H9 (cell line): Measurements from ENCODE around the gene TSPAN18. TPM values are rescaled to one million over a fixed set of nuclear protein-coding genes. Genes with fewer than 3 reads are reported as not detected.

Source experiments
- DNase-seq: peaks from one replicate; pipeline ENCODE4 v3.0.0-alpha.2; 2017
- H2AFZ ChIP-seq: one replicate; pipeline ENCODE4 v1.6.1; 2013; ENCODE audit warnings: mild to moderate bottlenecking, low read length, control low read depth, moderate library complexity
- H2AK5ac ChIP-seq: 2 replicates; pipeline ENCODE4 v1.6.1; 2013; ENCODE audit warnings: low read length, control low read depth, mixed read lengths; ENCODE audit not compliant: insufficient read length
- H2BK120ac ChIP-seq: one replicate; pipeline ENCODE4 v1.6.1; 2013; ENCODE audit warnings: low read depth, mild to moderate bottlenecking, low read length, control low read depth, inconsistent platforms; ENCODE audit not compliant: poor library complexity, severe bottlenecking
- H2BK12ac ChIP-seq: 2 replicates; pipeline ENCODE4 v1.6.1; 2013; ENCODE audit warnings: low read length, control low read depth, mixed read lengths, low read depth; ENCODE audit not compliant: insufficient read length
- H2BK15ac ChIP-seq: 2 replicates; pipeline ENCODE4 v1.6.1; 2013; ENCODE audit warnings: low read depth, low read length, control low read depth
- H2BK20ac ChIP-seq: one replicate; pipeline ENCODE4 v1.6.1; 2013; ENCODE audit warnings: low read depth, mild to moderate bottlenecking, low read length, control low read depth, inconsistent platforms; ENCODE audit not compliant: poor library complexity, severe bottlenecking
- H2BK5ac ChIP-seq: 2 replicates; pipeline ENCODE4 v1.6.1; 2013; ENCODE audit warnings: low read length, control low read depth, mixed read lengths; ENCODE audit not compliant: insufficient read length
- H3K14ac ChIP-seq: 2 replicates; pipeline ENCODE4 v1.6.1; 2013; ENCODE audit warnings: low read length, control low read depth; ENCODE audit not compliant: insufficient read depth
- H3K18ac ChIP-seq: 2 replicates; pipeline ENCODE4 v1.6.1; 2013; ENCODE audit warnings: low read depth, mild to moderate bottlenecking, mixed read lengths, low read length, control low read depth; ENCODE audit not compliant: insufficient read length
- H3K23ac ChIP-seq: 2 replicates; pipeline ENCODE4 v1.6.1; 2013; ENCODE audit warnings: low read length, control low read depth, mixed read lengths, low read depth; ENCODE audit not compliant: insufficient read length
- H3K23me2 ChIP-seq: 2 replicates; pipeline ENCODE4 v1.6.1; 2013; ENCODE audit warnings: low read depth, mild to moderate bottlenecking, mixed read lengths, low read length, control low read depth; ENCODE audit not compliant: insufficient read length, poor library complexity, severe bottlenecking
- H3K27ac ChIP-seq: 2 replicates; pipeline ENCODE4 v1.5.1; 2013; ENCODE audit warnings: low read length, control low read depth, mixed read lengths, low read depth; ENCODE audit not compliant: insufficient read length
- H3K27me3 ChIP-seq: 2 replicates; pipeline ENCODE4 v1.6.1; 2013; ENCODE audit warnings: low read length, control low read depth, inconsistent platforms; ENCODE audit not compliant: insufficient read depth
- H3K4ac ChIP-seq: 2 replicates; pipeline ENCODE4 v1.6.1; 2013; ENCODE audit warnings: low read depth, mild to moderate bottlenecking, control low read depth, inconsistent platforms, low read length, moderate library complexity
- H3K4me1 ChIP-seq: 2 replicates; pipeline ENCODE4 v1.6.1; 2013; ENCODE audit warnings: low read length, control low read depth, inconsistent platforms; ENCODE audit not compliant: insufficient read depth
- H3K4me2 ChIP-seq: 2 replicates; pipeline ENCODE4 v1.6.1; 2013; ENCODE audit warnings: low read length, control low read depth, mixed read lengths; ENCODE audit not compliant: insufficient read length, insufficient read depth
- H3K56ac ChIP-seq: 2 replicates; pipeline ENCODE4 v1.6.1; 2013; ENCODE audit warnings: low read depth, mild to moderate bottlenecking, mixed read lengths, low read length, control low read depth; ENCODE audit not compliant: insufficient read length
- H3K79me1 ChIP-seq: 2 replicates; pipeline ENCODE4 v1.6.1; 2013; ENCODE audit warnings: low read depth, mild to moderate bottlenecking, moderate library complexity, low read length, control low read depth, inconsistent platforms; ENCODE audit not compliant: insufficient read depth, poor library complexity, severe bottlenecking
- H3K79me2 ChIP-seq: 2 replicates; pipeline ENCODE4 v1.6.1; 2013; ENCODE audit warnings: low read length, control low read depth, inconsistent platforms; ENCODE audit not compliant: insufficient read depth
- H3K9ac ChIP-seq: 2 replicates; pipeline ENCODE4 v1.6.1; 2013; ENCODE audit warnings: low read length, control low read depth, mixed read lengths; ENCODE audit not compliant: insufficient read length; ENCODE audit errors: extremely low read depth
- H3K9me3 ChIP-seq: one replicate; pipeline ENCODE4 v1.6.1; 2013; ENCODE audit warnings: low read depth, low read length, inconsistent platforms; ENCODE audit not compliant: control insufficient read depth
- H3T11ph ChIP-seq: one replicate; pipeline ENCODE4 v1.6.1; 2013; ENCODE audit warnings: mild to moderate bottlenecking, low read length, control low read depth, inconsistent platforms
- H4K20me1 ChIP-seq: one replicate; pipeline ENCODE4 v1.6.1; 2013; ENCODE audit not compliant: control insufficient read depth, insufficient read length, insufficient read depth
- H4K5ac ChIP-seq: 2 replicates; pipeline ENCODE4 v1.6.1; 2013; ENCODE audit warnings: low read depth, mild to moderate bottlenecking, mixed read lengths, low read length, control low read depth; ENCODE audit not compliant: insufficient read length
- H4K8ac ChIP-seq: replicated peaks from 2 replicates; pipeline ENCODE4 v1.6.1; 2013; ENCODE audit warnings: low read length, control low read depth, mixed read lengths, low read depth; ENCODE audit not compliant: insufficient read length
- H4K91ac ChIP-seq: 2 replicates; pipeline ENCODE4 v1.6.1; 2013; ENCODE audit warnings: low read depth, mild to moderate bottlenecking, moderate library complexity, mixed read lengths, low read length, control low read depth; ENCODE audit not compliant: insufficient read length
- H3K27ac Mint-ChIP-seq, 3 experiments: 2 replicates in 2 of 3; 3 replicates in 1 of 3; pipeline ENCODE4 v1.8.0; 2020 to 2021; ENCODE audit warnings: mixed read lengths in 3 of 3, mild to moderate bottlenecking in 1 of 3, moderate library complexity in 1 of 3
- H3K27me3 Mint-ChIP-seq: 2 replicates; pipeline ENCODE4 v1.8.0; 2021; ENCODE audit warnings: low read depth, mild to moderate bottlenecking, moderate library complexity, mixed read lengths
- H3K36me3 Mint-ChIP-seq, 3 experiments: 2 replicates in 2 of 3; 3 replicates in 1 of 3; pipeline ENCODE4 v1.8.0; 2020 to 2021; ENCODE audit warnings: low read depth in 3 of 3, mixed read lengths in 3 of 3; ENCODE audit not compliant: insufficient read depth in 1 of 3
- H3K4me1 Mint-ChIP-seq, 2 experiments: 2 replicates each; pipeline ENCODE4 v1.8.0; 2020; ENCODE audit warnings: mixed read lengths in 2 of 2
- H3K4me3 Mint-ChIP-seq, 2 experiments: 2 replicates in 1 of 2; 3 replicates in 1 of 2; pipeline ENCODE4 v1.8.0; 2020 to 2021; ENCODE audit warnings: mild to moderate bottlenecking in 2 of 2, mixed read lengths in 2 of 2, moderate library complexity in 1 of 2
- H3K9me3 Mint-ChIP-seq, 2 experiments: 2 replicates in 1 of 2; 3 replicates in 1 of 2; pipeline ENCODE4 v1.8.0; 2020; ENCODE audit warnings: mild to moderate bottlenecking in 2 of 2, mixed read lengths in 2 of 2, moderate library complexity in 1 of 2
- WGBS: extraction: QIAGEN DNeasy Blood & Tissue Kit; methylation state at CpG from one replicate; pipeline ENCODE4 v1.1.7; 2013; ENCODE audit warnings: missing lambda C conversion rate, low lambda C conversion rate, mixed read lengths; ENCODE audit not compliant: insufficient read length; ENCODE audit errors: extremely low coverage; 5-methylcytosine and 5-hydroxymethylcytosine counted together
- total RNA-seq: library from RNA; stranded (reverse); gene quantifications from 2 replicates; pipeline ENCODE4 v1.2.1, GENCODE V29; 2021
- TF ChIP-seq, protein P1 (sequence below): fragments of 200-600 bp; sonication (generic); conservative IDR thresholded peaks from 3 replicates; pipeline ENCODE4 v1.8.0; 2021; ENCODE audit warnings: antibody characterized with exemption, mild to moderate bottlenecking

TSPAN18 gene
- total RNA-seq, 1 experiment from 2014 or later: 25.3 TPM

DNA sequence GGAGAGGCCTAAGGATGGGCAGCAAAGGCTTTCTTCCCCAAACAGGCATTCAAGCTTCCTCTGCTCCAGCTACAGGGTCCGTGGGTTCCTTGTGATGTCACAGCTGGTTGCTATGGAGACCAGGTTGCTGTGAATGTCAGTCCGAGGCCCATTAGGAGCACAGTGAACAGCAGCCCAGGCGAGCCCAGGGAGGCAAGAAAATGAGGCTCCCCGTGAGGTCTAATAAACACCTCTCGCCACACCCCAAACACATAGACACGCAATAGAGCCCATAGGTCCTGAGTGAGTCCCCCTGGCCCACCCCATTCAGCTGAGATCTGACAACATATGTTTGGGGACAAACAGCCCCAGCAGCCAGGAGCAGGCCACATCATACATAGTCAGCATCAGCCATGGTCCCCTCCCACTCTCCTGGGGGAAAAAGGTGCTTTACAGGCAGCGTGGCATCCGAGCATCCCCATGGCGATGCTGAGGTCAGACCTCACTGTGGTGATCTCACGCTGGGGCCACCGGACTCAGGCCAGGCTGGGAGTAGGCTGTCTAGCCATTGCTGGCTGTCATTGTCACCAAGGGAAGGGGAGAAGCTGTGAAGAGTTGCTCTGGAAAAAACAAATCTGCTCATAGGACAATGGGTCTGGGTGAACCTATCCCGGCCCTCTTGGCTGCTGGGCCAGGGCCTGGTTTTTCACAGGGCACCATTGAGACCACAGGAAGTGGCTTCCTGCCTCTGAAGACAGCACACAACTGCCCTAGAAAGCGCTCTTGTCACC is 247.1 kb downstream of the TSPAN18 start:
- 0 out of 2 replicates have a peak overlapping the region, but pooled peaks have one; percentile 31 for H3K14ac ChIP-seq
- no peak overlapping the region for H3K18ac ChIP-seq
- H2AFZ ChIP-seq: no peak overlapping the region
- no peak overlapping the region for H3K4ac ChIP-seq
- no peaks in the 10 kb centered on the region for H4K20me1 ChIP-seq
- H2BK5ac ChIP-seq: no peak overlapping the region
- Mint-ChIP-seq H3K4me3 (no peak overlapping the region), H3K4me1 (peaks cover 34 to 39% of the 10 kb centered on the region in 2 experiments), H3K27me3 (peaks cover 3% of the 10 kb centered on the region; the same call in 1 of the 2 replicates), H3K9me3 (no peaks in the 10 kb centered on the region), H3K36me3 (no peaks in the 10 kb centered on the region), H3K27ac (peak overlapping the region in 1 of 3 experiments; percentile 66; a peak in 3 of 7 replicates)
- no peak overlapping the region for H4K91ac ChIP-seq
- H2BK12ac ChIP-seq: no peak overlapping the region
- no peaks in the 10 kb centered on the region; the same call in 1 of the 2 replicates for H3K4me1 ChIP-seq
- no peak overlapping the region for H2BK120ac ChIP-seq
- H3K4me2 ChIP-seq: no peak overlapping the region
- H3K27me3 ChIP-seq: peaks cover 2% of the 10 kb centered on the region; the same call in 1 of the 2 replicates
- H4K5ac ChIP-seq: no peak overlapping the region
- H3K23ac ChIP-seq: no peak overlapping the region
- H3K23me2 ChIP-seq: no peaks in the 10 kb centered on the region
- no peak overlapping the region for H2BK15ac ChIP-seq
- H3K79me1 ChIP-seq: no peaks in the 10 kb centered on the region
- no peak overlapping the region for H2BK20ac ChIP-seq
- no peak overlapping the region for H4K8ac ChIP-seq
- H3K56ac ChIP-seq: no peak overlapping the region
- DNase-seq: no peak
- no peaks in the 10 kb centered on the region for H3K79me2 ChIP-seq
- no peak overlapping the region for H3K9ac ChIP-seq
- H3K27ac ChIP-seq: no peak overlapping the region
- H3T11ph ChIP-seq: no peak overlapping the region
- H2AK5ac ChIP-seq: no peak overlapping the region
- WGBS: no CpG with 5 or more reads among the region's 13 CpGs
- no peaks in the 10 kb centered on the region for H3K9me3 ChIP-seq
- TF ChIP-seq, protein P1, sequence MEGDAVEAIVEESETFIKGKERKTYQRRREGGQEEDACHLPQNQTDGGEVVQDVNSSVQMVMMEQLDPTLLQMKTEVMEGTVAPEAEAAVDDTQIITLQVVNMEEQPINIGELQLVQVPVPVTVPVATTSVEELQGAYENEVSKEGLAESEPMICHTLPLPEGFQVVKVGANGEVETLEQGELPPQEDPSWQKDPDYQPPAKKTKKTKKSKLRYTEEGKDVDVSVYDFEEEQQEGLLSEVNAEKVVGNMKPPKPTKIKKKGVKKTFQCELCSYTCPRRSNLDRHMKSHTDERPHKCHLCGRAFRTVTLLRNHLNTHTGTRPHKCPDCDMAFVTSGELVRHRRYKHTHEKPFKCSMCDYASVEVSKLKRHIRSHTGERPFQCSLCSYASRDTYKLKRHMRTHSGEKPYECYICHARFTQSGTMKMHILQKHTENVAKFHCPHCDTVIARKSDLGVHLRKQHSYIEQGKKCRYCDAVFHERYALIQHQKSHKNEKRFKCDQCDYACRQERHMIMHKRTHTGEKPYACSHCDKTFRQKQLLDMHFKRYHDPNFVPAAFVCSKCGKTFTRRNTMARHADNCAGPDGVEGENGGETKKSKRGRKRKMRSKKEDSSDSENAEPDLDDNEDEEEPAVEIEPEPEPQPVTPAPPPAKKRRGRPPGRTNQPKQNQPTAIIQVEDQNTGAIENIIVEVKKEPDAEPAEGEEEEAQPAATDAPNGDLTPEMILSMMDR: no peak
